AG04450 (cell line): ENCODE measurements around the gene POFUT1. TPM values are rescaled to one million over a fixed set of nuclear protein-coding genes. Genes with fewer than 3 reads are reported as not detected.
"Not testable (repeated sequence)": the region's sequence is repeated elsewhere in the genome, so short reads cannot be mapped to it uniquely, and the experiment has no call there.

Experiments
- CTCF ChIA-PET: fragments of 300-600, 350-600 bp; formaldehyde crosslinking; extraction: SDS; loops from one replicate; lab custom pipeline; 2022; ENCODE audit warnings: antibody characterized with exemption, inconsistent platforms; lab: Charles Lee
- POLR2A ChIA-PET: fragments of 350-600 bp; formaldehyde crosslinking; extraction: SDS; loops from one replicate; lab custom pipeline; 2021; ENCODE audit warnings: antibody characterized with exemption, inconsistent platforms; lab: Yijun Ruan, JAX
- DNase-seq: peaks from one replicate; pipeline ENCODE4 v3.0.0-alpha.2; 2011; ENCODE audit warnings: low read depth, low spot score
- H3K27ac ChIP-seq: one replicate; pipeline ENCODE4 v1.5.1; 2012; ENCODE audit warnings: low read depth, low read length, control low read depth
- H3K27me3 ChIP-seq: one replicate; pipeline ENCODE4 v1.6.0; 2012; ENCODE audit warnings: low read length; ENCODE audit not compliant: control insufficient read depth, insufficient read depth
- H3K4me3 ChIP-seq: 2 replicates; pipeline ENCODE4 v1.5.1; 2011; ENCODE audit warnings: mild to moderate bottlenecking, low read depth, low read length, control low read depth
- H3K9me3 ChIP-seq: 2 replicates; pipeline ENCODE4 v1.5.1; 2012; ENCODE audit warnings: low read length; ENCODE audit not compliant: control insufficient read depth, insufficient read depth
- polyA plus RNA-seq: library from polyadenylated mRNA; depleted of rRNA; stranded (reverse); fragments of >200 nt; gene quantifications from 2 replicates; pipeline ENCODE4 v1.2.3, GENCODE V29; 2011
- TF ChIP-seq, protein P1 (sequence below): IDR thresholded peaks from 2 replicates; pipeline ENCODE4 v1.5.1; 2011; ENCODE audit warnings: low read depth, low read length, control low read depth, inconsistent platforms

Gene POFUT1
- polyA plus RNA-seq, 1 experiment, result 40.2 TPM

DNA sequence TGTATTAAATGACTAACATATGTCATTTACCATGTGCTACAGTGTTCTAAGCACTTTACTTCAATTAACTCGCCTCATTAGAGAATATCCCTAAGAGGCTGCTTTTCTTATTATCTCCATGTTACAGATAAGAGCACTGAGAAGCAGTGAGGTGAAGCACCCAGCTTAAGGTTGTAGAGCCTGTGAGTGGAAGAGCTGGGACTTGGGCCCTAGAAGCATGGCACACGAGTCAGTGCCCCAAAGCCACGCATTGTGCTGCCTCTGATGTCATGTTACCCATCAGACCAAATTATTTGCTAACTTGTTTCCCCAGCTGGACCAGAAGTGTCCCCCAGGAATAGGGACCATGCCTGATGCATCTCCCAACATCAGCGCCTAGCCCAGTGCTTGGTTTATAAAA is 34.1 kb downstream of the POFUT1 start:
- DNase-seq, result no peak
- no peaks in the 10 kb centered on the region; the same call in 1 of the 2 replicates for H3K9me3 ChIP-seq
- no peak overlapping the region for H3K4me3 ChIP-seq
- ChIA-PET POLR2A (no interaction called here), CTCF (interaction anchor here (0.6 kb wide), 1 partner anchor 215 kb away, joined by 5 read pairs; no protein-coding TSS in a partner anchor)
- TF ChIP-seq, protein P1, sequence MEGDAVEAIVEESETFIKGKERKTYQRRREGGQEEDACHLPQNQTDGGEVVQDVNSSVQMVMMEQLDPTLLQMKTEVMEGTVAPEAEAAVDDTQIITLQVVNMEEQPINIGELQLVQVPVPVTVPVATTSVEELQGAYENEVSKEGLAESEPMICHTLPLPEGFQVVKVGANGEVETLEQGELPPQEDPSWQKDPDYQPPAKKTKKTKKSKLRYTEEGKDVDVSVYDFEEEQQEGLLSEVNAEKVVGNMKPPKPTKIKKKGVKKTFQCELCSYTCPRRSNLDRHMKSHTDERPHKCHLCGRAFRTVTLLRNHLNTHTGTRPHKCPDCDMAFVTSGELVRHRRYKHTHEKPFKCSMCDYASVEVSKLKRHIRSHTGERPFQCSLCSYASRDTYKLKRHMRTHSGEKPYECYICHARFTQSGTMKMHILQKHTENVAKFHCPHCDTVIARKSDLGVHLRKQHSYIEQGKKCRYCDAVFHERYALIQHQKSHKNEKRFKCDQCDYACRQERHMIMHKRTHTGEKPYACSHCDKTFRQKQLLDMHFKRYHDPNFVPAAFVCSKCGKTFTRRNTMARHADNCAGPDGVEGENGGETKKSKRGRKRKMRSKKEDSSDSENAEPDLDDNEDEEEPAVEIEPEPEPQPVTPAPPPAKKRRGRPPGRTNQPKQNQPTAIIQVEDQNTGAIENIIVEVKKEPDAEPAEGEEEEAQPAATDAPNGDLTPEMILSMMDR, result no peak
- H3K27me3 ChIP-seq, result no peaks in the 10 kb centered on the region
- H3K27ac ChIP-seq, result no peak overlapping the region

DNA sequence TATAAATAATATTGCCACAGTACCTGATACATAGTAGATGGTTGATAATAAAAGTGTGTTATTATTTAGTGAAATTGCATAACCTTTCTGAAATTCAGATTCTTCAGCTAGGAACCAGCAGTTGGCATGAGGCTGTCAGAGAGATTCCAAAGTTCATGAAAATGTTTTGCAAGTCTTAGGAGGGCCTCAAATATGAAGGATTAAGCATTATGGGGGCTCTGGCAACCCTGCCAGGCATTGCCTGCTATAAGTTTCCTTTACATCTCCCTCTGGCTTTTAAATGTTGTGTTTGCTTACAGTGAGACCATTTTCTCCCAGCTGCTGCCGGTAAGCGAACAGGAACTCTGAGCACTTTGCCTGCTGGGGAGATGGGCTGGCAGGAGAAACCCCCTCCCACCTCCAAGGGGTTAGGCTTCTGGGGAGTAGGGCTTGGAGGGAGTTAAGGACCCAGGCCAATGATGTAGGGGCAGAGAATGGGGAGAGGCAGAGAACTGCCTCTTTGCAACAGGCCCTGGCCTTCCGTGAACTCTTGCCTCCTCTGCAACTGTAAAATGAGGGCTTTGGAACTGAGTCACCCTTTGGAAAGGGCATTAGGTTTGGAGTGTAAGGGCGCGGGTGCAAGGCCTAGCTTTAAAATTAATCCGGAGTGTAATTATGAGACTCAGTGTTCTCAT is 36.6 kb downstream of the POFUT1 start:
- Histone ChIP-seq H3K27me3 (no peaks in the 10 kb centered on the region), H3K27ac (no peak overlapping the region), H3K4me3 (no peak overlapping the region), H3K9me3 (no peaks in the 10 kb centered on the region)
- ChIA-PET CTCF (no interaction called here), POLR2A (no interaction called here)
- TF ChIP-seq, protein P1, result no peak
- DNase-seq, result no peak

DNA sequence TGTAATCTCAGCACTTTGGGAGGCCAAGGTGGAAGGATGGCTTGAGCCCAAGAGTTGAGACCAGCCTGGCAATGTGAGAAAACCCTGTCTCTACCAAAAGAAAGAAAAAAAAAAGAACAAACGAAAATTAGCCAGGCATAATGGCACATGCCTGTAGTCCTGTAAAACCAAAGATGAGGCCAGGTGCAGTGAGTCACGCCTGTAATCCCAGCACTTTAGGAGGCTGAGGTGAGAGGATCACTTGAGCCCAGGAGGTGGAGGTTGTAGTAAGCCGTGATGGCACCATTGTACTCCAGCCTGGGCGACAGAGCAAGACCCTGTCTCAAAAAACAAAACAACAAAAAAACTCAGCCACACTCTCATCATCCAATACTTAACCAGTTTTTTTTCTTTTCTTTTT is 37.3 kb downstream of the POFUT1 start:
- CTCF ChIA-PET, result interaction anchor here (0.5 kb wide), 1 partner anchor 513 kb away, joined by 4 read pairs; no protein-coding TSS in a partner anchor
- no peak for DNase-seq
- Histone ChIP-seq H3K4me3 (no peak overlapping the region), H3K27me3 (no peaks in the 10 kb centered on the region), H3K27ac (no peak overlapping the region), H3K9me3 (no peaks in the 10 kb centered on the region)
- POLR2A ChIA-PET, result no interaction called here
- TF ChIP-seq, protein P1, result no peak

DNA sequence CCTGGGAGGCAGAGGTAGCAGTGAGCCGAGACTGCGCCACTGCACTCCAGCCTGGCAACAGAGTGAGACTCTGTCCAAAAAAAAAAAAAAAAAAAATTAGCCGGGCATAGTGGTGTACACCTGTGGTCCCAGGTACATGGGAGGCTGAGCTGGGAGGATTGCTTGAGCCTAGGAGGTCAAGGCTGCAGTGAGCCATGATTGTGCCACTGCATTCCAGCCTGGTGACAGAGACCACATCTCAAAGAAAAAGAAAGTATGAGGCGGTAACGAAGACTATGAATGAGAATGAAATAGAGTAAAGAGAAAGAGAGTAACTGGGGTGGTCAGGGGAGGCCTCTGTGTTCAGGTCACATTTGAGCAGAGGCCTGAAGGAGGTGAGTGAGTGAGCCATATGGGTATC is 38.5 kb downstream of the POFUT1 start:
- H3K4me3 ChIP-seq, POLR2A ChIA-PET, DNase-seq, H3K9me3 ChIP-seq, CTCF ChIA-PET, H3K27ac ChIP-seq, H3K27me3 ChIP-seq: not testable (repeated sequence)

DNA sequence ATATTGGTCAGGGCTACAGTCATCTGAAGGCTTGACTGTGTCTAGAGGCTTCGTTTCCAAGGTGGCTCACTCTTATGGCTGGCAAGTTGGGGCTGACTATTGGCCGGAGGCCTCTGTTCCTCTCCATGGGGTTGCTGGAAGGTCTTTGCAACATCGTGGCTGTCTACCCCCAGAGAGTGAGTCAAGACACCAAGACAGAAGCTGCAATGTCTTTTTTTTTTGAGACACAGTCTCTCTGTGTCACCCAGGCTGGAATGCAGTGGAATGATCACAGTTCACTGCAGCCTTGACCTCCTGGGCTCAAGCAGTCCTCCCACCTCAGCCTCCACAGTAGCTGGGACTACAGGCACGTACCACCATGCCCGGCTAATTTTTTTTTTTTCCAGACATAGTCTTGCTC is 40.4 kb downstream of the POFUT1 start:
- H3K9me3 ChIP-seq, result no peaks in the 10 kb centered on the region
- no peaks in the 10 kb centered on the region for H3K27me3 ChIP-seq
- H3K27ac ChIP-seq, result no peak overlapping the region
- DNase-seq, result no peak
- TF ChIP-seq, protein P1, result no peak
- ChIA-PET POLR2A (interaction anchor here (0.7 kb wide), 1 partner anchor 340 kb away, joined by 3 read pairs; no protein-coding TSS in a partner anchor), CTCF (no interaction called here)
- no peak overlapping the region for H3K4me3 ChIP-seq
